Stimulated activated CD8-positive, alpha-beta memory T cell treated with anti-CD3 and anti-CD28 coated beads, Interleukin-4, amount 100 ng/mL, for 4 hours (primary cell): ENCODE data around the gene MBD2.

Experiments used
- DNase-seq, 2 donors: peaks; one replicate each; pipeline ENCODE4 v3.0.0-alpha.2; 2020; ENCODE audit warnings: low read depth in 2 of 2, low spot score in 1 of 2

Gene MBD2

GRCh38 chr18:54109131-54109683, 115.3 kb downstream of the MBD2 start:
- no peak for DNase-seq

GRCh38 chr18:54102123-54102522, 122.3 kb downstream of the MBD2 start:
- no peak for DNase-seq
